ENCODE data around the gene GYG2.
"Not testable (repeated sequence)": the region's sequence is repeated elsewhere in the genome, so short reads cannot be mapped to it uniquely, and the experiment has no call there.

The GYG2 gene

DNA sequence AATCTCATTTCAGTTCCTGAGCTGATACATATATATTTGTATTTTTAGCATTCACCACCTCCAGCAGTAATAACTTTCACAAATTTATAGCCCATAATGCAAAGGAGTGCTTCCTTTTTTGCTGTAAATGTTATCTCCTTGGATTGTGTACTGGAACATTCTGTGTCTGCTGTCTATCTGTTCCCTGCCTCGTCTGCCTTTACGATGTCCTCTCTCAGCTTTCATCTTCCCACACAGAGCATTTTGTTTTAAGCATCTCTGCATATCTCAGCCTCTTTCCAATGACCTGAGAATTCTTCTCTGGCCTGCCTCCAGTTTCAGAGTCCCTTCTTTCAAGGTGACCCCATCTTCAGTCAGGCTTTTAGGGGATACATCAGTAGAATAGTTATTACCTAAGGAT is 43.1 kb downstream of the GYG2 start:
- DNase-seq (ENCODE audit: low read depth) = no peak

DNA sequence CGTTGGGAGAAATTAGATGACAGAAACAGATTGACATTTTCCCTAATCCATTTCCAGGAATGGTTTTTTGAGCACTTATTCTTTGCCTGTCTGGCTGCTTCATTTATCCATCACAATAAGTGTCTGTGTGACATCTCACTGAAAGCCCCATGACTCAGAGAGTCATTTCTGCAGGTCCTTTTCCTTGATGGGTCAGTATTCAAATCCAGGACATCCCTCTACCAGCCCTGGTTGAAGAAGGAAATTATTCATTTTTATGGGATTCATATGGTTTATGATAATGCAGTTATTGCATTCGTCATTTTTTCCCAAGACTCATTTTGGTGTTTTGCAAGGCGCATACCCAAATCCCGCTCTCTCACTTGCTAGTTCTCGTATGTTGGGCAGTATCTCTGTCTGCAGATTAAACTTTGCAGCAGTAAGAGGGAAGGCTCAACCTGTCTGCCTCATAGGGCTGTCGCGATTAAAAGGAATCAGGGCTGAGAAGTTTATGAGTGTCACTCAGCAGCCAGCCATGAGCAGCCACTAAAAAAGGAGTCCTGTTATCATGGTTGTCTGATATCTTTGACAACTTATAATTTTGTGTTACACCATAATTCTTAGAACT is 44.0 kb downstream of the GYG2 start:
- DNase-seq (ENCODE audit: low read depth) = no peak

DNA sequence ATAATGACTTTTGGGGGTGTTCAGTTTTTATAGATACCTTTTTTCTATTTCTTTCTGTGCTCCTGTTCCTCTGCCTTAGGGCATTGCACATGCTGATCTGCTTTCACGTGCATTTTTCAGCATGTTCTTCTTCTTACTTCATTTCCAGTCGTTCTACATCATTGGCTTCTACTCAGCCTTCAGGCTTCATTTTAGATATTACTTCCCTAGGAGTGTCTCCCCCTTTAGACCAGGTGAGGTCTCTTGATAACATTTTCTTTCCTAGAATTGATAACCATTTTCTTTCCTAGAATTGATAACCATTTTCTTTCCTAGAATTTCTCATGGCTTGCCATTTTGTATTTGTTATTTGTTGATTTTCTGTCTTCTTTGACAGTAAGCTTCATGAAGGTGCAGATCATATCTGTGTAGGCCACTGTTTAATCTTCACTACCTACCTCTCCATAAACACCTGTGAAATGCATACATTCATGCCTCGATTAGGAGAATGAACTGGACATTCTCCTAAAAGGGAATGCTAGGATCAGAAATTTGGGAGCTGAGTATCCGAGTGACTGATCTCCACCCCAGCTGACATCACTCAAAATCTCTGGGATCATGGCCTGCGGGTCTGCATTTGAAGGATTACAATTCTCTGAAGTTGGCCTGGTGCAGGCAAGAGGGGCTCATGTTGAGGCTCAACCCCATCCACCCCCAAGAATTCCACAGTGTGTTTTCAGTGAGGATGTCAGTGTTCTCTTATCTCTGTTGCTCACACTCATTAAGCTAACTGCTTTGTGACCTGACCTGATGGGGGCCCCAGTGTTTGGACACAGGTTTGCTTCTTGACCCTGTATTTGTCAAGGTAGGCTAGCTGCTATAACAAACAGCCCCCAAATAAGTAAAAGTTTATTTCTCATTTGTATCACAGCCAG is 45.7 kb downstream of the GYG2 start:
- DNase-seq (ENCODE audit: low read depth) = no peak

DNA sequence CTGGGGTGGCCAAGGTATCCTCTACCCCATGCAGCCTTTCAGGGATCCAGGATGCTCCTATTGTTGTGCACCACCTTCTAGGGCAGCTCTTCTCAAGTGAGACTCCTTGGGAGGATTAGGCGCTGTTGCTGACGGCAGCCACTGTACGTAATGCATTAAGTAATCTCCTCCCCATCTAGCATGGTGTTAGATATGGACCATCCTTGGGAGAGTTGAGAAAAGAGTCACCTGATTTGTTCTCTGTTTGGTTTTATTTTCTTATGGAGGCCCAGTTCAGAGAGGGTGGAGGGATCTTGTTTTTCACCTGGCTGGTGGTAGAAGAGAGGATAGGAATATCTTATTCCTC is 46.4 kb downstream of the GYG2 start:
- DNase-seq (ENCODE audit: low read depth) = no peak

DNA sequence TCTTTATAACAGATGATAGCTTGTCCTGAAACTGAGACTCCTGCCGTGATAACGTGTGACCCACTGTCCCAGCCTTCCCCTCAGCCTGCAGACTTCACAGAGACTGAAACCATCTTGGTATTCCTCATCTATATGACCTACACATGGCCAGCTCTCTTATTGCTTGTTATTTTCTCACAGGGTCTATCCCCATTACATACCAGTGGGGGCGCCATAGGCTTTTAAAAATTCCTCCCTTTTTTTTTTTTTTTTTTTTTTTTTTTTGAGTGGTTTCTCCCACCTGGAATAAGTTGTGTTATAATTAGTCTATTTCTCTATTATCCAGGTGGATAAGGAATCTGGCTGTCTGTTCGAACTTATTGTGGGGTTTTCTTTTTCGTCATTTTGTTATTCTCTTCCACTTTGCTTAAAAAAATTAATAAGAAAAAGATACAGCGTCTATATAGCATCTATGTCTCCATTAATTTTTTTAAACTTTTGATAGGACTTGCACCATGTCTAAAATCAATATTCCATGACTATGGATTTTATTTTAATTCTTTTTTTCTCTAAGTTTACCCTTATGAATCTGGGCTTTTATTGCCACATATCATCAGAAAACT is 47.2 kb downstream of the GYG2 start:
- DNase-seq (ENCODE audit: low read depth) = no peak

DNA sequence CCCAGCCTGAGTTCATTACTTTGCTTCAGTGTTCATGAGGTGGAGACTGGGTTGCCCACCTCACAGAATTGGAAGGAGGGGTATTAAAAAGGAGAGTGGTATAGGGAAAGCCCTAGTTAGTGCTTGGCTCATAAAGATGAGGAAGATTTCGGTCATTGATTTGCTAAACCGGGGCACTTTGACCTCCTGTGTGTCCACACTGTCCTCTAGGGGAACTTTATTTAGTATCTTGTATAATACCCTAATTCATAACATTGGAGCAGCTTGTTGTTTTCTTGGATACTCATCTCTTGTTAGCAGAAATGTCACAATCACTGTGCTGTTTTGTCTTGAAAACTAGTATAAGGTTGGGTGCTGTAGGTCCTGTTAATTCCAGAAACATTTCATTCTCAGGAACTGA is 49.8 kb downstream of the GYG2 start:
- no peak for DNase-seq (ENCODE audit: low read depth)

DNA sequence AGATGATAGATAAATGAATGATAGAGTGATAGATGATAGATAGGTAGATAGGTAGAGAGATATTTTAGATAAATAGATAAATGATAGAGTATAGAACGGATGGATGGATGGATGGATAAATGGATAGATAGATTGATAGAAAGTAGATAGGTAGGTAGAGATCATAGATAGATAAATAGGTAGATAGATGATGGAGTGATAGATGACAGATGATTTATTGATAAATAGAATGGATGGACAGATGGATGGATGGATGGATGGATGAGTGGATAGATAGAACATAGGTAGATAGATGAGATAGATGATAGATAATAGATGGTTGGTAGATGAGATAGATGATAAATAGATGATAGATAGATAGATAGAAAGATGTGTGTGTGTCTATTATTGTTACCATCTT is 50.9 kb downstream of the GYG2 start:
- no peak for DNase-seq (ENCODE audit: low read depth)

DNA sequence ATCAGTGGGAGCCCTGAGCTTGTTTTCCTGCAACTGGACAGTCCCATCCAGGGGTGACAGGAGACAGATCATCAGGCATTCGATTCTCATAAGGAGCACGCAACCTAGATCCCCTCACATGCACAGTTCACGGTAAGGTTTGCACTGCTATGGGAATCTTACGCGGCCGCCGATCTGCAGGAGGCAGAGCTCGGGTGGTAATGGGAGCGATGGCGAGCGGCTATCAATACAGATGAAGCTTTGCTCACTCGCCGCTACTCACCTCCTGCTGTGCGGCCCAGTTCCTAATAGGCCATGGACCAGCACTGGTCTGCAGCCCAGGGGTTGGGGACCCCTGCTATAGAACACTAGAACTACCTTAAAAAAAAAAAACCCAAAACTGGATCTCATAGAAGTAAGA is 55.0 kb downstream of the GYG2 start:
- DNase-seq (ENCODE audit: low read depth) = no peak

DNA sequence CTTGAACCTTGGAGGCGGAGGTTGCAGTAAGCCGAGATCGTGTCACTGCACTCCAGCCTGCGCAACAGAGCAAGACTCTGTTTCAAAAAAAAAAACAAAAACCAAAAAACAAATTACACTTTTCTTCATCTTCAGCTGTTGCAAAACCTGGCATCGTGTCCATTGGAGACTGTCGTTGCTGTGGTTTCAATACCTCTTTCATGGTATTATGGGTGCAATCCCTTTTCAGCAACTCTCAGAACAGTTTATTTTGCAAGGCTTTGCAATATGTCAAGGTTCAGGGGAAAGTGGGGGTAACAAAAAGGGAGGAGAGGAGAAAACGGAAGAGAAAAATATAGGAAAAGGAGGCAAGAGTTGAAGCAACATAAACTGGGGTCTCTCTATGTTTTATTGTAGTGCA is 59.6 kb downstream of the GYG2 start:
- DNase-seq (ENCODE audit: low read depth) = peak; percentile 2

DNA sequence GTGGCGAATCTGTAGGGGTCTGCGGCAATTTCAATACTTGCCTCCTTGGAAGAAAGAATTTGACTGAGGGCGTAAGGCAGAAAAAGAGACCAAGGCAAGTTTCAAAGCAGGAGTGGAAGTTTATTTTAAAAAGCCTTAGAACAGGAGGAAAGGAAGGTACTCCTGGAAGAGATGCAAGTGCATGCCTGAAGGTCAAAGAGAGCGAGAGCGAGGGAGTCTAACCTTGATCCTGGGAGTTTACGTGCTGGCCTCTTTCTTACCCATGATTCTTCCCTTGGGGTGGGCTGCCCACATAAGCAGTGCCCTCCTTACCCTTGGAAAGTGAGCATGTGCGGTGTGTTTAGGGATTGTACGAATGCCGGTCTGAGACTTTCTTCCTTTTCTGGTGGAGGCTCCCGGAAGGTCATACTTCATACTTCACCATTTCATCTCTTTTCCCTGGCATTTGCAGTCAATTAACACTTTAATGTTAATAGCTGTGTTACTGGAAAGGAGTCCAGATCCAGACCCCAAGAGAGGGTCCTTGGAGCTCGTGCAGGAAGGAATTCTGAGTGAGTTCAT is 60.4 kb downstream of the GYG2 start:
- DNase-seq (ENCODE audit: low read depth) = no peak

DNA sequence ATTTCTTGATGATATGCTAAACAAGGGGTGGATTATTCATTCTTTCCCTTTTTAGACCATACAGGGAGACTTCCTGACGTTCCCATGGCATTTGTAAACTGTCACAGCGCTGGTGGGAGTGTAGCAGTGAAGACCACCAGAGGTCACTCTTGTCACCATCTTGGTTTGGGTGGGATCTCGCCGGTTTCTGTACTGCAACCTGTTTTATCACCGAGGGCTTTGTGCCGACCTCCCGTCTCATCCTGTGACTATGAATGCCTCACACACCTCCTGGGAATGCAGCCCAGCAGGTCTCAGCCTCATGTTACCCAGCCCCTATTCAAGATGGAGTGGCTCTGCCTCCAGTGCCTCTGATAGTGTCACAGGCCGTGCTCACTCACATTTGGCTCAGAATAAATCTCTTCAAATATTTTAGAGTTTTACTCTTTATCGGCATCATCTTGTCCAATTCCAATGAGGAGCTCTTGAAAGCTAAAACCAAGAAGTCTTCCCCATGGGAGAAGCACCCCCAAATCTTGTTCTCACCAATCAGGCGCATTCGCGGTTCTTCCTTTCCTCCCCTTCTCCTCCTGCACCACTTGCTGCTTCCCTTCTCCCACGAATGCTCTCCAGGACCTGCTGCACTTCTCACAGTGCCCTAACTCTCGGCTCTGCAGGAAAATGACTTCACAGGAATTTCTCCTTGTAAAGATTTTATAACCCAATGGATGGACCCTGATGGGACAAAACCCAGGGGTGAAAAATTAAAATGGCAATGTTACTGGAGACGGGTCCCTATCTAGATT is 61.2 kb downstream of the GYG2 start:
- not testable (repeated sequence) for DNase-seq (ENCODE audit: low read depth)

DNA sequence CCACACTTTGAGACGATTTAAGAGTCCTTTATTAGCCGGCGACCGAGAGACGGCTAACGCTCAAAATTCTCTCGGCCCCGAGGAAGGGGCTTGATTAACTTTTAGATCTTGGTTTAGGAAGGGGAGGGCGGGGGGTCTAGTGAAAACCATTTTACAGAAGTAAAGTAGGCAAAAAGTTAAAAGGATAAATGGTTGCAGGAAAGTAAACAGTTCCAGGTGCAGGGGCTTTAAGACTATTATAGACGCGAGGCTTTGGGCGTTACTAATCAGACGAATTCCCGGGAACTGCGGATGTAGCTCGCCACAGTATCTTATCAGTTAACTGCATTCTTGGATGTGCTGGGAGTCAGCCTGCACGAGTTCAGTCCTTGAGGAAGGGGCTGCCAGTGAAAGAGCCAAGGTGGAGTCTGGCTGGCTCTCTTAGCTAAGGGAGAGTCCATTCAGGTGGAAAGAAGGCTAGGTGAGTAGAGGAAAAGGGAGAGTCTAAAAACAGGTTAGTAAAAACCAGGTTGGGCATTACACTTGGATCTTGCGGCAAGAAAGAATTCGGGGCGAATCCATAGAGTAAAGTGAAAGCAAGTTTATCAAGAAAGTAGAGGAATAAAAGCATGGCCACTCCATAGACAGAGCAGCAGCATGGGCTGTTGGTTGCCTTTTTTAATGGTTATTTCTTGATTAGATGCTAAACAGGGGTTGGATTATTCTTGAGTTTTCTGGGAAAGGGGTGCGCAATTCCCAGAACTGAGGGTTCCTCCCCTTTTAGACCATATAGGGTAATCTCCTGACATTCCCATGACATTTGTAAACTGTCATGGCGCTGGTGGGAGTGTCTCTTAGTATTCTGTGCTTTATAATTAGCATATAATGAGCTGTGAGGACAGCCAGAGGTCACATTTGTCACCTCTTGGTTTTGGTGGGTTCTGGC is 62.1 kb downstream of the GYG2 start:
- not testable (repeated sequence) for DNase-seq (ENCODE audit: low read depth)

DNA sequence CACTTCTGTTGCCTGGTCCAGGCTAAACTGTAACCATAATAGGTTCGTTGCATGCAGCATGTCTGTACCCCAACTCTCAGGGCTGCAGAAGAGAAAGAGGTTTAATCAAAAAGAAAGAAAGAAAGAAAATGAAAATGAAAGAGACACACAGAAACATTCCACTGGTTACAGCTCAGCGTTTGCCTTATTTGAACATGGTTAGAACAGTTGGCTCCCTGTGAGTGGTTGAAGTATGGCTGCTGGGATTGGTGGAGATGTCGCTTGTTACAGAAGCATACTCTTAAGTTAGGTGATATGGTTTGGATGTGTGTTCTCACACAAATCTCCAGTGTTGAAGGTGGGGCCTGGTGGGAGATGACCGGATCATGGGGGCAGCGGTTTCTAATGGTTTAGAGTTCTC is 64.1 kb downstream of the GYG2 start:
- DNase-seq (ENCODE audit: low read depth) = no peak

DNA sequence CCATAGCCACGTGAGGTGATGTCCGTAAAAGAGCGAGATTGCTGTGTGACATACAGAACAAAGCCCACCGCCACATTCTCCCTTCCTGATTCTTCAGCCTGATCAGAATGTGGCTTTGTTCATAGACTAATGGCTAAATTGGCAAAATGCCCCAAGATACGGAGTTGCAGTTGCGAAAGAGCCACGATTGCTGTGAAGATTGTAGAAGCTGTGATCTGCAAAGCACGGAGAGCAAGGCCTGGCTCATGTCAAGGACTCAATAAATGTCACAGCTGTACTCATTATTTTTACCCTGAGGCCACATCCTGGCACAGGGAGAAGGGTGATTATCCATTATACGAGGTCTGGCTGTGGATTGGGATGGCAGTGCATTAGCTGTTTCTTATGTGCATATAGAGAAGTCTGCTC is 66.2 kb downstream of the GYG2 start:
- no peak for DNase-seq (ENCODE audit: low read depth)

DNA sequence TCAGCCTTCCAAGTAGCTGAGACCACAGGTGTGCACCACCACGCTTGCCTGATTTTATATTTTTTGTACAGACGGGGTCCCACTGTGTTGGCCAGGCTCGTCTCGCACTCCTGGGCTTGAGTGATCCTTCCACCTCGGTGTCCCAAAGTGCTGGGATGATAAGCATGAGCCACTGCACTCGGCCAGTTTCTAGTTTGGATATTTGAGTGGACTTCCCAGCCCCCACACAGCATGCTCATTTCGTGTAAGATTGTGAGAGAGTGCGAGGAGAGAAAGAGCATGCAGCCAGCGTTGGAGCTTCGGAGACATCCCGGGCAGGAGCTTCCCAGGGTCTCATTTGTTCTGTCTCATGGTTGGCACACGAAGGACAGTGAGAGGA is 68.6 kb downstream of the GYG2 start:
- DNase-seq (ENCODE audit: low read depth) = no peak

DNA sequence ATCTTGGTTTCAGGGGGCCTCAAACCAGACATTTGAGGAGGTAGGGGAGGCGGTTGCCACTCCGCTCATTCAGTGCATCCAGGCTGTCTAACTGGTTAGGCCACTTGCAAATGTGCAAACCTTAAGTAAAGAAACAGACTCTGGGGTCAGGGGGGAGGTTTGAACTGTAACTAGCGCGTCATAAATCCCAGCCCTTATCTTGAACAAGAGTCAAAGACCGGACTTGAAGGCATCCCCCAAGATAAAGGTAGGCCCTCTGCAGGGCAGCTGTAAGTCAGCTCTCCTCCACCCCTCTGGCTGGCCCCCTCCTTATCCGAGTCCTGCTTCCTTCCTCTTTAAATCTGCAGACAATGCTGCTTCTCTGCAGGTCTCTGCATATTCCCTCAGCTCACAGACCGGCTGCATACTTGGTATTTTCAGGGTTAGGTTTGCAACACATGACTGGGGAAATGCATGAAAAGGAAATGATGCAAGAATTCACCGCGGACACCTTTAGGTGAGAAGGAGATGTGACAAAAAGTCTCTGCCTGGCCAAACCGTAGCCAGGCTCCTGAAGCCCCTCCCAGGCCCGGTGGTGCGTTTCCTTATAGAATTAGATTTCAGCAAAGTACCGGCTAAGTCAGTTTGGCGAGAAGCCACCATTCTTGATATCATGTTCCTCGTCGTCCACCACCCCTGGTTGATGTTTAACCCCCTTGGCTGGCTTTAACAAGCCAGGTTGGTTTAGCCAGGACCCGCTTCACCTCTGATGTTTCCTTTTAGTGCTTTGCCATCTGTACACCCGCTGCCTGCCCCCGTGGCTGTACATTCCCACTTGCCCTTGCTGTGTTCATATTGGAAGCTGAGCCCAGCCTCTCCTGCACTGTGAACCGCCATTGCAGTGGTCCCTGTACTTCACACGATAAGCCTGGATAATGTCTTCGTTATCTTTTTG is 69.2 kb downstream of the GYG2 start:
- not testable (repeated sequence) for DNase-seq (ENCODE audit: low read depth)

DNA sequence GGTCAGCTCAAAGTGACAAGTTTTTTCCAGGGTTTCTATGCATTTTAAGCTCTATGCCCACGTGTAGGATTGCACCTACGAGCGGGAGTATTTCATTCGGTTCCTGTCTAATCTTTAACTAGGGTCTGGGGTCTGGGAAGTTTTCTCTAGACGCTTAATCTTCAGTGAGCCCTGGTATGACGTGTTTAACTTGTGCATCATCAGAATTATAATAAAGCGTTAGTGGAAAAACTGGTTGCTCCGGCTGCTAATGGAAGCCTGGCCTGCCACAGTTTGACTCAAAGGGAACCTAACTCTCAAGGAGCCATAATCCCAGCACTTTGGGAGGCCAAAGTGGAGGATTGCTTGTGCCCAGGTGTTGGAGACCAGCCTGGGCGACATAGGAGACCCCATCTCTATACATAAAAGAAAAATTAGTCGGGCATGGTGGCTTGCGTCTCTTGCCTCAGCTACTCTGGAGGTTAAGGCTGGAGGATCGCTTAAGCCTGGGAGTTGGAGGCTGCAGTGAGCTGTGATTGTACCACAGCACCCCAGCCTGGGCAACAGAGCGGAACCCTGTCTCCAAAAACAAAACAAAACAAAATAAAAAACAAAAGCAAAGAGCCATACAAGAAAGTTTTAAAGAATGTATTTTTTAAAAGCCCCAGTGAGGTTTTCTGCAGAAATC is 70.2 kb downstream of the GYG2 start:
- no peak for DNase-seq (ENCODE audit: low read depth)

DNA sequence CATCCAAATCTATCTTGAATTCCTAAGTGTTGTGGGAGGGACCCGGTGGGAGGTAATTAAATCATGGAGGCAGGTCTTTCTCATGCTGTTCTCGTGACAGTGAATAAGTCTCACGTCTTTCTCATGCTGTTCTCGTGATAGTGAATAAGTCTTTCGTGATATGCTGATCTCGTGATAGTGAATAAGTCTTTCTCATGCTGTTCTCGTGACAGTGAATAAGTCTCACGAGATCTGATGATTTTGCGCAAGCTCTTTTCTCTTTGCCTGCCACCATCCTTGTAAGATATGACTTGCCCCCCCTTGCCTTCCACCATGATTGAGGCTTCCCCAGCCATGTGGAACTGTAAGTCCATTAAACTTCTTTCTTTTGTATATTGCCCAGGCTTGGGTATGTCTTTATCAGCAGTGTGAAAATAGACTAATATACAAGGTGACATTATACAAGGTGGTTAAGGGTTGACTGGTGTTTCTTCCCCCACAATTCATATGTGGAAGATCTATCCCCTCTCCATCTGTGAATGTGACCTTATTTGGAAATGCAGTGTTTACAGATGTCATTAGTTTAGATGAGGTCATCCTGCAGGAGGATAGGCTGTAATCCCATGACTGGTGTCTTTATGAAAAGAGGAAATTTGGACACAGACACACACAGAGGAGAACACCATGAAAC is 72.8 kb downstream of the GYG2 start:
- DNase-seq (ENCODE audit: low read depth) = no peak

DNA sequence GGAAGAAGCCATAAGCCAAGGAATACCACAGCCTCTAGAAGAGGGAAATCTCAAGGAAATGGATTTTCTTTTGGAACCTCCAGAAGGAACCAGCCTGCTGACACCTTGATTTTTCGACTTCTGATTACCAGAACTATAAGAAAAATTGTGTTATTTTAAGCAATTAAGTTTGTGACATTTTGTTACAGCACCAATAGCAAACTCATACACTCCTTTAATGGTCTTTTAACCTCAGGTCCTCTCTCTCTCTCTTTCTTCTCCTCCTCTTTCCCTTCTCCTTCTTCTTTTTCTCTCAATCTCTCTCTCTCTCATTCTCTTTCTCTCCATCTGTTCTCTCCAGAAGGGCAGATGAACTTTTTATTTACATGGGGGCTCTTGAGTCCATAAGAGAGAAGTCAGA is 74.1 kb downstream of the GYG2 start:
- no peak for DNase-seq (ENCODE audit: low read depth)

Measured in fibroblast of gingiva (primary cell).